Kidney (tissue), 14 donors: ENCODE data around the gene ZNF70. TPM values are rescaled to one million over a fixed set of nuclear protein-coding genes. Genes with fewer than 3 reads are reported as not detected.

ENCODE experiments used
- DNase-seq, 5 donors: peaks; one replicate each; pipeline ENCODE4 v3.0.0-alpha.2; 2013 to 2020
- FAIRE-seq: peaks from 2 replicates; lab custom pipeline; 2012; peaks lifted over from hg19 to GRCh38; lab: Jason Lieb, UNC
- H3K27ac ChIP-seq, 2 donors: one replicate each; pipeline ENCODE4 v1.7.0; 2013; ENCODE audit warnings: low read depth in 2 of 2, low read length in 2 of 2, inconsistent platforms in 1 of 2
- H3K27me3 ChIP-seq: one replicate; pipeline ENCODE4 v1.7.1; 2013; ENCODE audit warnings: low read length, inconsistent platforms; ENCODE audit not compliant: control insufficient read depth, insufficient read depth
- H3K36me3 ChIP-seq, 3 donors: one replicate each; pipeline versions ENCODE4 v1.7.0 to v1.7.1; 2013; ENCODE audit warnings: low read length in 3 of 3, control low read depth in 1 of 3, inconsistent platforms in 1 of 3; ENCODE audit not compliant: insufficient read depth in 3 of 3, control insufficient read depth in 2 of 3
- H3K4me1 ChIP-seq, 3 donors: one replicate each; pipeline versions ENCODE4 v1.7.0 to v1.7.1; 2013; ENCODE audit warnings: low read length in 3 of 3, inconsistent platforms in 1 of 3, low read depth in 1 of 3; ENCODE audit not compliant: control insufficient read depth in 2 of 3, insufficient read depth in 2 of 3
- H3K4me3 ChIP-seq, 3 donors: one replicate each; pipeline versions ENCODE4 v1.7.0 to v1.8.1; 2013; ENCODE audit warnings: low read length in 3 of 3, control low read depth in 1 of 3, inconsistent platforms in 1 of 3
- H3K9ac ChIP-seq, 3 donors: one replicate each; pipeline versions ENCODE4 v1.7.0 to v1.7.1; 2013; ENCODE audit warnings: low read length in 3 of 3, control low read depth in 1 of 3, inconsistent platforms in 1 of 3
- H3K9me3 ChIP-seq, 3 donors: one replicate each; pipeline versions ENCODE4 v1.7.0 to v1.7.1; 2013; ENCODE audit warnings: low read length in 3 of 3, control low read depth in 1 of 3, inconsistent platforms in 1 of 3; ENCODE audit not compliant: control insufficient read depth in 2 of 3, insufficient read depth in 1 of 3
- intact Hi-C: fragments of 100-400 bp; cut with DNase I; formaldehyde crosslinking; loops from one replicate; pipeline ENCODE4 v1.11.1; 2022
- polyA plus RNA-seq: library from polyadenylated mRNA; stranded (reverse); fragments of 350-450 nt; fragmentation: Illumina TruSeq; extraction: RNeasy Lipid Tissue Mini Kit (QIAGEN cat#74804); gene quantifications from one replicate; pipeline ENCODE4 v1.2.3, GENCODE V29; 2014; ENCODE audit warnings: low read depth, low replicate concordance; ENCODE audit not compliant: insufficient read depth
- total RNA-seq: library from RNA; stranded (reverse); fragmentation: NEBNext Ultra II Directional; extraction: Animal tissue kit (Norgen Biotek cat#: 25700); gene quantifications from one replicate; pipeline ENCODE4 v1.2.1, GENCODE V29; 2021
- TF ChIP-seq, protein P1 (sequence below): IDR thresholded peaks from 3 replicates; pipeline ENCODE4 v1.5.1; 2012; ENCODE audit warnings: mild to moderate bottlenecking, moderate library complexity, borderline replicate concordance; ENCODE audit not compliant: insufficient read depth; ENCODE audit errors: extremely low read depth
- donor health status: control.
- donor health status: control.
- donor health status: control.
- donor health status: control.
- donor health status: control.
- donor health status: DM: yes; HTN: yes; CAD: no.
- donor health status: Normal renal cell carcinoma (clear cell type).

ZNF70 gene
- total and polyA plus RNA-seq, 2 donors from 2014 or later, result 1.1 to 6.6 TPM

GRCh38 chr22:23786752-23787599 lies 36.1 kb upstream of the ZNF70 start, which contains the start of gene SMARCB1:
Gene SMARCB1 (plus strand): TSS chr22:23786966. CDS start chr22:23787170, 204 bp downstream.
- Histone ChIP-seq H3K9me3 (no peaks in the 10 kb centered on the region), H3K27me3 (no peaks in the 10 kb centered on the region), H3K4me3 (peak within 1 kb of the TSS; percentile 75 to 97 (median 79)), H3K36me3 (peaks cover 0 to 3% (median 0%) of the 10 kb centered on the region in 3 donors), H3K27ac (peak within 1 kb of the TSS; percentile 99 to 100), H3K4me1 (peaks cover 0 to 33% (median 24%) of the 10 kb centered on the region in 3 donors), H3K9ac (peak within 1 kb of the TSS; percentile 61 to 88 (median 70))
- TF ChIP-seq, protein P1, sequence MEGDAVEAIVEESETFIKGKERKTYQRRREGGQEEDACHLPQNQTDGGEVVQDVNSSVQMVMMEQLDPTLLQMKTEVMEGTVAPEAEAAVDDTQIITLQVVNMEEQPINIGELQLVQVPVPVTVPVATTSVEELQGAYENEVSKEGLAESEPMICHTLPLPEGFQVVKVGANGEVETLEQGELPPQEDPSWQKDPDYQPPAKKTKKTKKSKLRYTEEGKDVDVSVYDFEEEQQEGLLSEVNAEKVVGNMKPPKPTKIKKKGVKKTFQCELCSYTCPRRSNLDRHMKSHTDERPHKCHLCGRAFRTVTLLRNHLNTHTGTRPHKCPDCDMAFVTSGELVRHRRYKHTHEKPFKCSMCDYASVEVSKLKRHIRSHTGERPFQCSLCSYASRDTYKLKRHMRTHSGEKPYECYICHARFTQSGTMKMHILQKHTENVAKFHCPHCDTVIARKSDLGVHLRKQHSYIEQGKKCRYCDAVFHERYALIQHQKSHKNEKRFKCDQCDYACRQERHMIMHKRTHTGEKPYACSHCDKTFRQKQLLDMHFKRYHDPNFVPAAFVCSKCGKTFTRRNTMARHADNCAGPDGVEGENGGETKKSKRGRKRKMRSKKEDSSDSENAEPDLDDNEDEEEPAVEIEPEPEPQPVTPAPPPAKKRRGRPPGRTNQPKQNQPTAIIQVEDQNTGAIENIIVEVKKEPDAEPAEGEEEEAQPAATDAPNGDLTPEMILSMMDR, result no peak
- DNase-seq, result peak; percentile 90 to 97 (median 96)
- no peak for FAIRE-seq
- intact Hi-C loops, result no loop called here

DNA sequence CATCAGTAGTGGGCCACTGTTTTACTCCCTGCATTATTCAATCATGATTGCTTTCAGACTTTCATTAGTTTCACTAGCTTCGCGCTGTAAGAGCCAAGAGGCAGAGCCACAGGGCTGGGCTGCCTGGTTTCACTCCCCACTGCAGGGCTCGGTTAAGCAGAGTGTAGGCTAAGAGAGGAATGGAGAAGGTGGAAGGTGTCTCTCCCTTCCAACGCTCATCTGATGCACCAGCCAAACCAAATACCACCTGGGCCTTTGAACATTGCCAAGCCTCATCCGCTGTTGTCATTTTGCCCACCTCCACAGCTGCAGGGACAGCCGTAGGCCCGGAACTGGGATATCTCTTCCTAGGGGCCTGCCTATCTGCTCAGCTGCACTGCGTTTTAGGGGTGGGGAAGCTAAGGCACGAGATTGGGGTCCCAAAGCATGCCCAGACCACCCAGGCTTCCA lies 35.4 kb upstream of the ZNF70 start:
- TF ChIP-seq, protein P1, result no peak
- H3K27ac ChIP-seq, result peak overlapping the region; percentile 99 to 100
- peak overlapping the region; percentile 46 to 97 (median 65) for H3K4me3 ChIP-seq
- no peaks in the 10 kb centered on the region for H3K9me3 ChIP-seq
- H3K27me3 ChIP-seq, result no peaks in the 10 kb centered on the region
- peak overlapping the region; percentile 6 to 87 (median 64) for H3K9ac ChIP-seq
- no peaks in the 10 kb centered on the region for H3K36me3 ChIP-seq
- peak in 1 of 5 donors; percentile 31 for DNase-seq
- FAIRE-seq, result no peak
- intact Hi-C loops, result no loop called here
- peaks cover 0 to 31% (median 24%) of the 10 kb centered on the region in 3 donors for H3K4me1 ChIP-seq

GRCh38 chr22:23784215-23784732 lies 33.4 kb upstream of the ZNF70 start:
- TF ChIP-seq, protein P1, result no peak
- Histone ChIP-seq H3K4me3 (no peak overlapping the region), H3K36me3 (no peaks in the 10 kb centered on the region), H3K27ac (no peak overlapping the region), H3K27me3 (no peaks in the 10 kb centered on the region), H3K9me3 (no peaks in the 10 kb centered on the region), H3K9ac (no peak overlapping the region), H3K4me1 (peaks cover 0 to 28% (median 20%) of the 10 kb centered on the region in 3 donors)
- intact Hi-C loops, result no loop called here
- DNase-seq, result peak in 1 of 5 donors; percentile 44
- no peak for FAIRE-seq
